Muscle layer of colon (tissue), 2 donors: Measurements from ENCODE around the gene FASTKD3.

ENCODE experiments used
- H3K27ac ChIP-seq: one replicate; pipeline ENCODE4 v1.7.0; 2013; ENCODE audit warnings: low read depth, mild to moderate bottlenecking, low read length, moderate library complexity
- H3K27me3 ChIP-seq, 2 donors: one replicate each; pipeline ENCODE4 v1.7.0; 2013; ENCODE audit warnings: low read length in 2 of 2, mild to moderate bottlenecking in 2 of 2; ENCODE audit not compliant: insufficient read depth in 2 of 2, control insufficient read depth in 1 of 2
- H3K36me3 ChIP-seq: one replicate; pipeline ENCODE4 v1.7.0; 2013; ENCODE audit warnings: mild to moderate bottlenecking, low read length; ENCODE audit not compliant: insufficient read depth
- H3K4me1 ChIP-seq: one replicate; pipeline ENCODE4 v1.7.0; 2013; ENCODE audit warnings: mild to moderate bottlenecking, low read length; ENCODE audit not compliant: insufficient read depth
- H3K4me3 ChIP-seq, 2 donors: one replicate each; pipeline ENCODE4 v1.7.0; 2013; ENCODE audit warnings: low read length in 2 of 2, low read depth in 1 of 2, mild to moderate bottlenecking in 1 of 2, moderate library complexity in 1 of 2
- H3K9ac ChIP-seq: one replicate; pipeline ENCODE4 v1.7.0; 2013; ENCODE audit warnings: low read length
- H3K9me3 ChIP-seq: one replicate; pipeline ENCODE4 v1.7.0; 2013; ENCODE audit warnings: mild to moderate bottlenecking, low read length
- donor health status: abdominal sarcoma.
- donor health status: Adenocarcinoma of cecum.

Gene FASTKD3

GRCh38 chr5:7815892-7816534 is 52.8 kb downstream of the FASTKD3 start:
- no peak overlapping the region for H3K27ac ChIP-seq
- H3K9ac ChIP-seq: no peak overlapping the region

GRCh38 chr5:7814816-7815215 is 54.0 kb downstream of the FASTKD3 start:
- H3K27ac ChIP-seq: no peak overlapping the region
- H3K9me3 ChIP-seq: no peaks in the 10 kb centered on the region
- no peaks in the 10 kb centered on the region for H3K27me3 ChIP-seq
- no peak overlapping the region for H3K9ac ChIP-seq
- no peak overlapping the region for H3K4me3 ChIP-seq
- H3K36me3 ChIP-seq: no peaks in the 10 kb centered on the region
- peaks cover 13% of the 10 kb centered on the region for H3K4me1 ChIP-seq

More at GRCh38 chr5:7815892-7816534, 52.8 kb downstream of the FASTKD3 start:
- no peaks in the 10 kb centered on the region for H3K36me3 ChIP-seq
- H3K4me3 ChIP-seq: peak overlapping the region in 1 of 2 donors; percentile 37
- peaks cover 13% of the 10 kb centered on the region for H3K4me1 ChIP-seq
- H3K27me3 ChIP-seq: no peaks in the 10 kb centered on the region
- no peaks in the 10 kb centered on the region for H3K9me3 ChIP-seq

- no peak overlapping the region for H3K9ac ChIP-seq
- H3K4me3 ChIP-seq: no peak overlapping the region
- H3K4me1 ChIP-seq: peaks cover 13% of the 10 kb centered on the region
- H3K36me3 ChIP-seq: no peaks in the 10 kb centered on the region
- H3K27me3 ChIP-seq: no peaks in the 10 kb centered on the region
- H3K9me3 ChIP-seq: no peaks in the 10 kb centered on the region
- no peak overlapping the region for H3K27ac ChIP-seq
These were observed 55.3 kb downstream of the FASTKD3 start for GRCh38 chr5:7813576-7813975.

- no peak overlapping the region for H3K9ac ChIP-seq
- H3K4me1 ChIP-seq: peaks cover 13% of the 10 kb centered on the region
- H3K4me3 ChIP-seq: no peak overlapping the region
- H3K27ac ChIP-seq: no peak overlapping the region
- no peaks in the 10 kb centered on the region for H3K9me3 ChIP-seq
- H3K36me3 ChIP-seq: no peaks in the 10 kb centered on the region
- H3K27me3 ChIP-seq: no peaks in the 10 kb centered on the region
These were observed 55.8 kb downstream of the FASTKD3 start for GRCh38 chr5:7813007-7813406.

- H3K4me1 ChIP-seq: peaks cover 13% of the 10 kb centered on the region
- H3K36me3 ChIP-seq: no peaks in the 10 kb centered on the region
- H3K27me3 ChIP-seq: no peaks in the 10 kb centered on the region
- H3K9ac ChIP-seq: no peak overlapping the region
- no peak overlapping the region for H3K27ac ChIP-seq
- H3K9me3 ChIP-seq: no peaks in the 10 kb centered on the region
- no peak overlapping the region for H3K4me3 ChIP-seq
These were observed 57.1 kb downstream of the FASTKD3 start for GRCh38 chr5:7811715-7812114.
